SU-DHL-6 (cell line): ENCODE data around the gene CALML4.

Experiments used
- H2AFZ ChIP-seq: fragments of 200-600 bp; sonication (generic); 2 replicates; pipeline ENCODE4 v1.6.1; 2014; ENCODE audit warnings: low read depth, mild to moderate bottlenecking, moderate library complexity, mixed read lengths, antibody characterized with exemption, low read length; ENCODE audit not compliant: severe bottlenecking
- H3F3A ChIP-seq: fragments of 200-600 bp; shearing (Covaris generic); 2 replicates; pipeline ENCODE4 v1.6.0; 2016; ENCODE audit warnings: antibody characterized with exemption, mild to moderate bottlenecking; ENCODE audit not compliant: insufficient read depth
- H3K27ac ChIP-seq: fragments of 200-600 bp; sonication (generic); 2 replicates; pipeline ENCODE4 v1.5.1; 2016; ENCODE audit warnings: low read depth, mild to moderate bottlenecking, low read length, moderate library complexity, mixed read lengths
- H3K27me3 ChIP-seq: fragments of 200-600 bp; sonication (generic), shearing (Covaris generic); 2 replicates; pipeline ENCODE4 v1.6.0; 2014; ENCODE audit warnings: mild to moderate bottlenecking, low read length
- H3K36me3 ChIP-seq: fragments of 200-600 bp; sonication (generic); 2 replicates; pipeline ENCODE4 v1.6.1; 2014; ENCODE audit warnings: mild to moderate bottlenecking, low read length, mixed read lengths
- H3K4me2 ChIP-seq: fragments of 300-600, 200-600 bp; shearing (Covaris generic), sonication (generic); 2 replicates; pipeline ENCODE4 v1.6.0; 2014; ENCODE audit warnings: low read length, low read depth, mild to moderate bottlenecking; ENCODE audit not compliant: poor library complexity, severe bottlenecking
- H3K4me3 ChIP-seq: fragments of 200-600 bp; sonication (generic); 2 replicates; pipeline ENCODE4 v1.5.1; 2014; ENCODE audit warnings: antibody characterized with exemption, low read length, mild to moderate bottlenecking, mixed read lengths; ENCODE audit not compliant: insufficient read depth, poor library complexity, severe bottlenecking
- H3K79me2 ChIP-seq: fragments of 200-600 bp; sonication (generic); 2 replicates; pipeline ENCODE4 v1.6.1; 2014; ENCODE audit warnings: mild to moderate bottlenecking, low read length, moderate library complexity; ENCODE audit not compliant: insufficient read depth
- H3K9ac ChIP-seq: fragments of 200-600 bp; sonication (generic); 2 replicates; pipeline ENCODE4 v1.7.0; 2014; ENCODE audit warnings: mild to moderate bottlenecking, low read length
- H3K9me2 ChIP-seq: fragments of 200-600 bp; sonication (generic); replicated peaks from 2 replicates; pipeline ENCODE4 v1.6.1; 2014; ENCODE audit warnings: low read length; ENCODE audit not compliant: insufficient read depth
- H3K9me3 ChIP-seq: fragments of 200-600 bp; sonication (generic); 2 replicates; pipeline ENCODE4 v1.6.1; 2014; ENCODE audit warnings: low read length, mixed read lengths; ENCODE audit not compliant: insufficient read depth
- H4K20me1 ChIP-seq: fragments of 200-600 bp; sonication (generic); 2 replicates; pipeline ENCODE4 v1.6.1; 2014; ENCODE audit warnings: low read depth, mild to moderate bottlenecking, antibody characterized with exemption, low read length, moderate library complexity, mixed read lengths
- EZH2phosphoT487 ChIP-seq: fragments of 200-600 bp; sonication (generic), shearing (Covaris generic); conservative IDR thresholded peaks from 2 replicates; pipeline ENCODE4 v1.6.1; 2018; ENCODE audit warnings: mild to moderate bottlenecking, antibody characterized with exemption, low read length, moderate library complexity, mixed read lengths
- TF ChIP-seq, protein P1 (sequence below): fragments of 200-600 bp; sonication (generic); IDR thresholded peaks from one replicate; pipeline ENCODE4 v1.5.1; 2017; ENCODE audit warnings: antibody characterized with exemption, mild to moderate bottlenecking, low read length, moderate library complexity; ENCODE audit not compliant: insufficient read depth, poor library complexity, severe bottlenecking

CALML4 gene

GRCh38 chr15:68244235-68244634 is 39.1 kb upstream of the CALML4 start:
- no peaks in the 10 kb centered on the region for H3K9me3 ChIP-seq
- H3F3A ChIP-seq: no peaks in the 10 kb centered on the region
- H3K27me3 ChIP-seq: no peaks in the 10 kb centered on the region
- no peaks in the 10 kb centered on the region for H3K79me2 ChIP-seq
- H3K9me2 ChIP-seq: no peaks in the 10 kb centered on the region
- no peak overlapping the region for H3K4me3 ChIP-seq
- TF ChIP-seq, protein P1, sequence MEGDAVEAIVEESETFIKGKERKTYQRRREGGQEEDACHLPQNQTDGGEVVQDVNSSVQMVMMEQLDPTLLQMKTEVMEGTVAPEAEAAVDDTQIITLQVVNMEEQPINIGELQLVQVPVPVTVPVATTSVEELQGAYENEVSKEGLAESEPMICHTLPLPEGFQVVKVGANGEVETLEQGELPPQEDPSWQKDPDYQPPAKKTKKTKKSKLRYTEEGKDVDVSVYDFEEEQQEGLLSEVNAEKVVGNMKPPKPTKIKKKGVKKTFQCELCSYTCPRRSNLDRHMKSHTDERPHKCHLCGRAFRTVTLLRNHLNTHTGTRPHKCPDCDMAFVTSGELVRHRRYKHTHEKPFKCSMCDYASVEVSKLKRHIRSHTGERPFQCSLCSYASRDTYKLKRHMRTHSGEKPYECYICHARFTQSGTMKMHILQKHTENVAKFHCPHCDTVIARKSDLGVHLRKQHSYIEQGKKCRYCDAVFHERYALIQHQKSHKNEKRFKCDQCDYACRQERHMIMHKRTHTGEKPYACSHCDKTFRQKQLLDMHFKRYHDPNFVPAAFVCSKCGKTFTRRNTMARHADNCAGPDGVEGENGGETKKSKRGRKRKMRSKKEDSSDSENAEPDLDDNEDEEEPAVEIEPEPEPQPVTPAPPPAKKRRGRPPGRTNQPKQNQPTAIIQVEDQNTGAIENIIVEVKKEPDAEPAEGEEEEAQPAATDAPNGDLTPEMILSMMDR: no peak
- TF ChIP-seq EZH2phosphoT487: no peak
- H2AFZ ChIP-seq: no peak overlapping the region
- no peaks in the 10 kb centered on the region for H4K20me1 ChIP-seq
- H3K36me3 ChIP-seq: no peaks in the 10 kb centered on the region
- H3K9ac ChIP-seq: no peak overlapping the region
- no peak overlapping the region for H3K4me2 ChIP-seq
- no peak overlapping the region for H3K27ac ChIP-seq

DNA sequence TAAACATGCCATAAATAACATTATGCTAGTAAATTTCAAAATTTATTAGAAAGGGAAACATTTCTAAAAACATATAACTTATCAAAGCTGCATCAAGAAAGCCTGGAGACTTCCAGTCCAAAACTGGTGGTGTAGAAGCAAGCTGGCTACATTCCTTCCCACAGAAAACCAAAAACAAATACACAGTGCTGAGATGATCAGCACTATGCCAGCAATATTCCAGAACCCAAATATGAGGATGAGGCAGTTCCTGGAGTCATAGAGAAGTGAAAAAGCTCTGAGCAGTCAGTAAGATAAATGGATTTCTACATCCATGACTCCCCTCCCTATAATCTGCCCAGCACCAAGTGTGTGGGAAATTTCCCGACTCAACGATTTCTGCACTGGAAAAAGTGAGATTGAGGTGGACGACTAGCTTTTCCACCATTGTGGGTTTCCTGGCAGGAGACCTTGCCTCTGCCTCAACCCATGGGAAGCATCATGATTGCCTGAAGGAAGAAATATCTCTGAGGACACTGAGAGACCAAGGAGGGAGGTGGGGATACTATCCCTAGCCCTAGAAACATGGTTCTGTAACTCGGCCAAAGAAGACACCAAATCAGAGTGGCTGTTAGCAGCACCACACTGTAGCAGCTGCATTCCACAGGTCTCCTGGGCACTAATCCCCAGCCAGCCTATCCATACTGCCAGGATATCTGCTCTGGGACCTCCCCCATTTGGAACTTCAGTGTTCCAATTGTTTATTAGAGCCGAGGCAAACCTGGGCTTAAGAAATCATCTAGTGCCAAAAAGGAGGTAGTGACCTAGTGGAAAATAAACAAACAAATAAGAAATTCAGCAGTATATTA is 36.2 kb upstream of the CALML4 start:
- Histone ChIP-seq H3K4me3 (no peak overlapping the region), H3K27ac (no peak overlapping the region), H4K20me1 (no peaks in the 10 kb centered on the region), H3K9me2 (no peaks in the 10 kb centered on the region), H3K9ac (no peak overlapping the region), H2AFZ (no peak overlapping the region), H3F3A (no peaks in the 10 kb centered on the region), H3K4me2 (no peak overlapping the region), H3K79me2 (no peaks in the 10 kb centered on the region), H3K36me3 (no peaks in the 10 kb centered on the region), H3K9me3 (no peaks in the 10 kb centered on the region), H3K27me3 (no peaks in the 10 kb centered on the region)
- no peak for TF ChIP-seq EZH2phosphoT487
- TF ChIP-seq, protein P1: no peak

DNA sequence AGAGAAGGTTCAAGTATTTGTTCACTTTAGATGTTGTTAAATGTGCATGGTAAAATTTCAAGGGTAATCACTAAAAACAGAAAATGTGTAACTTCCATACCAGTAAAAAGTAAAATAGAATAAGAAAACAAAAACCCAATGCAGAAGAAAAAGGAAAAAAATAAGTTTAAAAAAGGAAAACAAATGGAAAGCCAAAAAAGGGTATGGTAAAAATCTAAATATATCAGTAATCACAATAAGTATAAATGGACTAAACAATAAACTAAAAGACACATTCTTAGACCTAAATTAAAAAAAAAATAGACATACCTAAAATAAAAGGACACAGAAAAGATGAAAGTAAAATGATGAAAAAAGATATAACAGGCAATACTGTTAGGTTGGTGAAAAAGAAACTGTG is 33.9 kb upstream of the CALML4 start:
- Histone ChIP-seq H3K9me3 (no peaks in the 10 kb centered on the region), H3K9ac (no peak overlapping the region), H3K9me2 (no peaks in the 10 kb centered on the region), H3K79me2 (no peaks in the 10 kb centered on the region), H2AFZ (no peak overlapping the region), H3K27ac (no peak overlapping the region), H3F3A (no peaks in the 10 kb centered on the region), H3K36me3 (no peaks in the 10 kb centered on the region), H3K4me3 (no peak overlapping the region), H4K20me1 (no peaks in the 10 kb centered on the region), H3K4me2 (no peak overlapping the region), H3K27me3 (no peaks in the 10 kb centered on the region)
- no peak for TF ChIP-seq EZH2phosphoT487
- TF ChIP-seq, protein P1: no peak
